DMS79 (cell line): ENCODE results near the gene ZNF354C.

Experiments
- DNase-seq: peaks from one replicate; lab custom pipeline; 2025; lab: John Stamatoyannopoulos, UW

ZNF354C gene

GRCh38 chr5:179127136-179128040, 67.2 kb downstream of the ZNF354C start:
- no peak for DNase-seq

- no peak for DNase-seq
Observed at GRCh38 chr5:179128041-179128365, 67.8 kb downstream of the ZNF354C start.

- no peak for DNase-seq
Observed at GRCh38 chr5:179128976-179129375, 68.8 kb downstream of the ZNF354C start.

- DNase-seq: no peak
Observed at GRCh38 chr5:179129607-179130071, 69.5 kb downstream of the ZNF354C start.

- no peak for DNase-seq
Observed at GRCh38 chr5:179130101-179130681, 70.0 kb downstream of the ZNF354C start.

- no peak for DNase-seq
Observed at GRCh38 chr5:179131321-179131835, 71.2 kb downstream of the ZNF354C start.

GRCh38 chr5:179131886-179132585, 71.9 kb downstream of the ZNF354C start:
- DNase-seq: no peak

- no peak for DNase-seq
Observed at GRCh38 chr5:179132586-179133355, 72.6 kb downstream of the ZNF354C start.
